Stimulated activated naive CD8-positive, alpha-beta T cell treated with anti-CD3 and anti-CD28 coated beads, Interleukin-15, Interleukin-2, amounts not matched to agents 100 U/mL and 50 U/mL, for 24 hours (primary cell): ENCODE measurements around the gene LCN9.
"Not testable (repeated sequence)": the region's sequence is repeated elsewhere in the genome, so short reads cannot be mapped to it uniquely, and the experiment has no call there.

ENCODE experiments used
- ATAC-seq: fragments of 150-1000 bp; cut with Tn5 transposase; one replicate; pipeline ENCODE4 v1.10.0; 2021
- DNase-seq: peaks from one replicate; pipeline ENCODE4 v3.0.0; 2021

The LCN9 gene

GRCh38 chr9:135672786-135673185 lies 9.7 kb downstream of the LCN9 start:
- not testable (repeated sequence) for ATAC-seq, DNase-seq

GRCh38 chr9:135673941-135674340 lies 10.8 kb downstream of the LCN9 start:
- ATAC-seq = no peak
- DNase-seq = no peak

GRCh38 chr9:135674977-135675376 lies 11.9 kb downstream of the LCN9 start:
- ATAC-seq = no peak
- no peak for DNase-seq

- DNase-seq = no peak
- ATAC-seq = no peak
Observed at GRCh38 chr9:135676891-135677290, 13.8 kb downstream of the LCN9 start.

DNA sequence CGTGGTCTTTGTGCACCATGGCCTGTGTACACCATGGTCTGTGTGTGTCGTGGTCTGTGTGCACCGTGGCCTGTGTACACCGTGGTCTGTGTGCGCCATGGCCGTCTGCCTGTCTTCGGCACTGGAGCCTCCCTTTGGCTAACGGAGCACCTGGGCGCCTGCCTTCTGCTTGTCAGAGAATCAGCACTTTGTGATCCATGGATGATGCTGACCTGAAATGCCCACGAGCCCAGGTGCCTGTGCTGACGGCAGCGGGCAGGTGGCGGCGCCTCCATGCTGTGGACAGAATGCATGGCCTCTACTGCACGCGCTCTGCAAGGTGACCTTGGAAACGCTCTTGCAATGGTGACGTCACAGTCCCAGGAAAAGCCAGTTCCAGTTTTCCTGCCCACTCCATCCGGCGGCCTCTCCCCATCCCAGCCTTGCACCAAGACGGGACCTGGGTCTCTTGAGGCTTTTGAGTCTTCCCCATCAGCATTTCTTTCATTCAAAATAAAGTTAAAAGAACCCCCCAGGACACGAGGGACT lies 14.6 kb downstream of the LCN9 start:
- no peak for DNase-seq
- ATAC-seq = no peak

DNA sequence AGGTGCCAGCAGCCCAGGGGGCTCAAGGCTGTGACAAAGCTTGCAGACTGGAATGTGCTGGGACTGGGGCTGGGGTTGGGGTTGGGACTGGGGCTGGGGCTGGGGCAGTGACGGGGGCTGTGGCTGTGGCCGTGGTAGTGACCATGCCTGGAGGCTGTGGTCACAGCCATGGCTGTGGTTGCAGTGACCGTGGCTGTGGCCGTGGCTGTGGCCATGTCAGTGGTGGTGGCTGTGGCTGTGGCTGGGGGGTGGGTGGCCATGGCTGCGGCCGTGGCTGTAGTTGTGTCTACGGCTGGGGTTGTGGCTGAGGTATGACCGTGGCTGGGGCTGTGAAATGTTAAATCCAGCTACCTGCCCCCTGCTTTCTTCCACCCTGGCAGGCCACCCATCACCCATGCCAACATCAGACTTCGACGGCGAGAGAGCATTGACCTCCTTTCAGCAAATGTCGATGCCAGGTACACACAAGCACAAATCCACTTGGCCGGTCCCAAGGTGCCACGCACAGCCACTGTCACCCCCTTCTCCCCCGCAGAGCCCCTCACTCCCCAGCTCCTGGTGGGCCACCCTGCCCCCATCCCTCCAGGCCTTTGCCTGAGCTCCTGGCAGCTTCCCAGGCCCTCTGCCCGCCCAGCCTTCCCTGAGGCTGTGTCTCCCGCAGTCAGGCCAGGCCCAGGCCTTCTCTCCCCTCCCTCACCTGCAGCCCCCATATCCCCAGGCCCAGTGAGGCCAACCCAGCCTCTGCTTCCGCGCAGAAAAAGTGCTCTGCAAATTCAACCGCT lies 15.3 kb downstream of the LCN9 start:
- no peak for ATAC-seq
- no peak for DNase-seq

GRCh38 chr9:135680056-135680455 lies 16.9 kb downstream of the LCN9 start:
- ATAC-seq (no peak), DNase-seq (no peak)

GRCh38 chr9:135681161-135681560 lies 18.1 kb downstream of the LCN9 start:
- no peak for ATAC-seq
- no peak for DNase-seq

GRCh38 chr9:135683401-135684034 lies 20.4 kb downstream of the LCN9 start:
- no peak for DNase-seq
- ATAC-seq = peak; percentile 11

- no peak for DNase-seq
- no peak for ATAC-seq
Observed at GRCh38 chr9:135684691-135685090, 21.6 kb downstream of the LCN9 start.

GRCh38 chr9:135687216-135687615 lies 24.1 kb downstream of the LCN9 start:
- no peak for DNase-seq
- no peak for ATAC-seq

DNA sequence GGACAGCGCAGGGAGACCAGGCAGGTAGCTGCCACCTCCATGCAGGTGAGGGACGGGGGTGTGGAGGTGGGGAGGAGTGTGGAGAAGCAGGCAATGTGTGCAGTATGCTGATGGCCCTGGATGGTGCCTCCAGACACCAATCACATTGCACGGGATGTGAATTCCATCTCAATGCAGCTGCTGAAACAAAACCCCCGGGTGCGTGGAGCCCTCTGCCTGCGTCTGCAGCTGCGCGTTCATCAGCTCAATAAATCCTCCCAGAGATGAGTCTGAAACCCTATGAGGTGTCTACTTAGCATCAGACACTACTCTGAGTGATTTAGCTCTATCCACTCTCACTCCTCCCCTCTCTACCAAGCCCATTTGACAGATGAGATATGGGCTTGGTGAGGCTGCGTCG lies 25.9 kb downstream of the LCN9 start:
- ATAC-seq = no peak
- DNase-seq = no peak

DNA sequence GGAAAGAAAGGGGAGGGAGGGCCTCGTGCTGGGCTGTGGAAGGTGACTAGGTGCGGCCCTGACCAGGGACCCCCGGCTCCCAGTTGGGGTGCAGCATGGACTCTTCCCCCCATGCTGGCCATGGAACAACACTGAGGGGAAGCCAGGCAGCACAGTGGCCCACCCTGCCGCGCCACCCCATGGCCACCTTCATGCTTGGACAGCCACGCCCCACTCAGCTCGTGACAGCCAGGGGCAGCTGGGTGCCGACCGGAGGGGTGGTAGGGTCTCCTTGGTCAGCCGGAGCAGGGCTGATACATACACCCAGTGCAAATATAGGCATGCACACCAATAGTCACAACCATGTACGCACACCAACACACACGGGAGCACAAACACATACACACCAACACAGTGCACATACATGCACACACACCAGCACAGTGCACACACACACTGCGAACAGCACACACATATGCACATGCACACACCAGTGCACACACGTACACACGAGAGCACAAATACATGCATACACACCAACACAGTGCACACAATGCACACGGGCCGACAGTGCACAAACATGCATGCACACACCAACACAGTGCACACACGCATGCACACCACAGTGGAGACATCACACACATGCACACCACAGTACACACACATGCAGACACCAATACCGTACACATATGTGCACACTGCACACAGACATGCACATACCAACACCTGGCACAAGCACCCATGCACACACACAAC lies 27.9 kb downstream of the LCN9 start:
- DNase-seq (no peak), ATAC-seq (no peak)

DNA sequence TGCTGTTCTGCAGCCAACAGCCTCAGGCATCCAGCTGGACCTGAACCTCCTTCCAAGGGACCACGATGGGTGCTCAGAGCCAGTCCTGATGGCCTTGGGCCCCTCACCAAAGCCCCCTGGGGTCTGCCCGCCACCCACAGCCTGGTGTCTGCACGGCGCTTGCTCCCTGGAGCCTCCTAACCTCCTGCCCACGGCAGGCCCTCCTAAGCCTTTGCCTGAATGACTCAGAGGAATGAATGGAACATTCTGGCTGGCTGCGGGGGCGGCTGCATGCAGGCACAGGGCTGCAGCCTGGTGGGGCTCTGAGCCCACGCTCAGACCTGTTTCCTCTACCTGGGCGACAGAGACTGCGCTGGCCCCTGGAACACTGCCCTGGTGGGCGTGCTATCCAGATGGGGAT lies 29.3 kb downstream of the LCN9 start:
- ATAC-seq (no peak), DNase-seq (no peak)

DNA sequence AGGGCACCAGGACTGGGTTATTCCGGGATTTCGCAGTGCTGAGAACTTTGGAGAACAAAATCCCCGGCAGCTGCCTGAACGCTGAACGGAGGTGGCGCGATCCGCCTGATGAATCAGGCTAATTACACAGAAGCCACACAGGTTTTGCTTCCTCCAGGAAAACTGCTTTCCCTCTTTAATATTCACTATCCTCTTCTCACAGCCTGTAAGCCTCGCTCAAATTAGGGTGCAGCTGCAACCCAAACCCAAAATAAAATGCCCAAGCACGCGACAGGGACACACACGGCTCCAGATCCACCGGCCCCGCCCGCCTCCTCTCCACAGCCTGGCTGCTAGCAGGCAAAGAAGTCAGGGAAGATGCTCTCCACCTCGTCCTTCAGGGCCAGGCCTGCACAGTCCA lies 30.2 kb downstream of the LCN9 start:
- DNase-seq (no peak), ATAC-seq (no peak)

GRCh38 chr9:135693771-135694170 lies 30.7 kb downstream of the LCN9 start:
- DNase-seq (no peak), ATAC-seq (no peak)

DNA sequence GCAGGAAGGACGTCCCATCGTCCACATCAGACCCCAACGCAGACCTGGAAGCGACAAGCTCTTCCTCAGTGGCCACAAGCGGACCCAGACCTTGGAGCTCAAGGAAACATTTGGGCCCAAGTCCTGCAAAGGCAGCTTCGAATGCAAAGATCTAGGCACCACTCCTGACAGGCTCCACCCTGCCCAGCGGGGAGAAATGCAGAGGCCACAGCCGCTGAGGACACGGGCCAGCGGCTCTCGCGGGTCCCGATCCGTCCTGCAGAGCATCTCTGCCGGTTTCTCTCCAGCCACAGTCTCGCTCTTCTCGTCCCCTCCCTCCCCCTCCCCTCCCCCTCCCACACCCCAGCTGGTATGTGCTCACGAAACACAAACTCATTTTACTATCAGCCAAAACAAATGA lies 31.3 kb downstream of the LCN9 start:
- DNase-seq (no peak), ATAC-seq (no peak)

DNA sequence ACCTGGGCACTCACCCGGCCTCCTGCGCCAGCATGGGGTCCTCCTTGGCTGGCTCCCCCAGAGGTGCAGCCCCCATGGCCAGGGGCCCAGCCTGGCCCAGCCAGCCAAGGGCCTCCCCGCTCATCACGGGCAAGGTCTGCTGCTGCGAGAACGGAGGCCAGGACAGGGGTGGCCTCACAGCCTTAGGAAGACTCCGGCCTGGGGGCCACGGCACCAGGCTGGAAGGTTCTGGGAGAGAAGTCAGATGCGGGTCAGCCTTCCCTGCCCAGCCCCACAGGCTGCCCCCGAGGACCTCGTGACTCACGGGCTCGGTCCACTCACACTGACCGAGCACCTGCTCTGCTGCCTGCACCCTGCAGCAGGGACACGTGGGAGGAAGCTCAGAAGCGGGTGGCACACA lies 31.9 kb downstream of the LCN9 start:
- ATAC-seq (no peak), DNase-seq (no peak)

- DNase-seq = no peak
Observed at GRCh38 chr9:135695642-135696041, 32.5 kb downstream of the LCN9 start.

GRCh38 chr9:135696446-135696845 lies 33.3 kb downstream of the LCN9 start:
- DNase-seq (no peak), ATAC-seq (no peak)

More at GRCh38 chr9:135695642-135696041, 32.5 kb downstream of the LCN9 start:
- ATAC-seq = no peak

DNA sequence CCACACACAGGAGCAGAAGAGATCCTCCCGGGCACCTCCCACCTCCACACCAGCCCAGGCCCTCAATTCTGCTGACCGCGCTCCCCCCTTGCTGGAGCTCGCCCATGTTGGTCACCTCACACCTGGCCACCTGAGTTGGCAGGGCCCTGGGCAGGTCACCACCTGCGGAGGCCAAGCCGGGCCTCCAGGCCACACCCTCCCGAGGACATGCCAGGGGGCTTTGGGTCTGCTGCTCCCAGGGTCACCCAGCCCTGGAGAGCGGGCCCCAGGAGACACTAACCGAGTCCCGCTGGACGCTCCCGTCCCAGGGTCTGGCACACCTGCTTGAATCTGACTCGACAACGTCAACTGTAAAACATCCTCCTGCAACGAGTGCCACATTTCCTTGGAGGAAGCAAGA lies 34.1 kb downstream of the LCN9 start:
- ATAC-seq (no peak), DNase-seq (no peak)

DNA sequence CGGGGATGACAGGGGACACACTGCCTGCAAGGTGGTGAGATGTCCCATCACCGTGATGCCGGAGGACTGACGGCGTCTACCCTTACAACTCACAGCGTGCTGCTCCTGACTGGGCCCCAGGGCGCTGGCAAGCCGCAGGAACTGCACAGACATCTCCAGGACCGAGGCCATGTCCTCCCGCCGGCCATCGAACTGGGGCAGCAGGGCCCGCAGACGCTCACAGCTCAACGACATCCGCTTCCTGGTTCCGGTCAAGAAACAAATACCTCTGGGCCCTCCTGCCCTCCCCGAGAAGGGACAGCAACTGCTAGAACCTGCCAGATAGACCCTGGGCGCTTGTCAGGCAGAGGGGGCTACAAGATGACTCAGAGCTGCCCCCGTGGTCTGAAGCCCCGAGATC lies 35.1 kb downstream of the LCN9 start:
- DNase-seq (no peak), ATAC-seq (no peak)

DNA sequence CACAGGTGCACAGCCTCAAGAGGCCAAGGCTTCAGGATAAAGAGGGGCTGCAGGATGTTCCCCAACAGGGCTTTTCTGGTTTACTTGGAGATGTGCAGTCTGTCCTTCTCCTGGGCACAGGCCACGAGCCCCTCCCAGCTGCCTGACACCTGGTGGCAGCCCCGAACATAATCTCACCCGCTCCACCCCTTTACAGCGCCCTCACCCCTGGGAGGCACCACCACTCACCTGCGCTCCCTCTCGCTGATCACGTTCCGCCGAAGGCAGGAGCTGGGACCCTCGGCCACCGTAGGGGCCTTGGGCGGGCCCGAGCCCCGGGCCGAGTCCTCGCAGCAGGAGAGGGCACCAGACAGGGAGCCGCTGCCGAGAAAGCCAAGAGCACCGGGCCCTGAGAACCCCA lies 35.7 kb downstream of the LCN9 start:
- ATAC-seq = no peak

More for the DNA sequence above, 35.7 kb downstream of the LCN9 start:
- no peak for DNase-seq
